ENCODE measurements around the gene SLC11A2. TPM values are rescaled to one million over a fixed set of nuclear protein-coding genes. Genes with fewer than 3 reads are reported as not detected.
"Not testable (repeated sequence)": the region's sequence is repeated elsewhere in the genome, so short reads cannot be mapped to it uniquely, and the experiment has no call there.

The SLC11A2 gene
- total RNA-seq, 2 donors from 2014 or later, result 61.6 to 82.3 TPM

DNA sequence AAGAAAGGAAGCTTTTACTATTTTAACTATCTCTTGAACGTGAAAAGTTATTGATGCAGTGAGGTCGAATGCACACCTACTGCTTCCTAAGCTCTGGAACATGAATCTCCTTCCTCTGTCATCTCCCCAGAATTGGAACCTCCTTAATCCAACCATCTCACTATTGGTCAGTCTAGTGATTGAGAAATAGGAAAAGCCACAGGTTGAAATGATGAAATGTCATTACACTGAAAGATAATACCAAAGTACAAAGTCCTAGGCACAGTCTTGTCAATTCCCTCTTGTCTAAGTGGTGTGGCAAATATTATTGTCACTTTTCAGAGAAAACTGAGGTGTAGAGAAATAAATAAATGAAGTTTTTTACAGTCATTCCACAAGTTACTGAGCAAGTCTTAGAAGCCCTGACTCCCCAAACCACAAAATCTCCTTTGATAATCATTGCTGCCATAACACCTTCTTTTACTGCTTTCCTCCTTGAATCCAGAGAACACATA lies 93.3 kb downstream of the SLC11A2 start:
- Histone ChIP-seq H3K9me3 (no peaks in the 10 kb centered on the region), H3K36me3 (peaks cover 13% of the 10 kb centered on the region)
- ATAC-seq (ENCODE audit: insufficient number of reproducible peaks, low FRiP score, low read depth), result no peak

DNA sequence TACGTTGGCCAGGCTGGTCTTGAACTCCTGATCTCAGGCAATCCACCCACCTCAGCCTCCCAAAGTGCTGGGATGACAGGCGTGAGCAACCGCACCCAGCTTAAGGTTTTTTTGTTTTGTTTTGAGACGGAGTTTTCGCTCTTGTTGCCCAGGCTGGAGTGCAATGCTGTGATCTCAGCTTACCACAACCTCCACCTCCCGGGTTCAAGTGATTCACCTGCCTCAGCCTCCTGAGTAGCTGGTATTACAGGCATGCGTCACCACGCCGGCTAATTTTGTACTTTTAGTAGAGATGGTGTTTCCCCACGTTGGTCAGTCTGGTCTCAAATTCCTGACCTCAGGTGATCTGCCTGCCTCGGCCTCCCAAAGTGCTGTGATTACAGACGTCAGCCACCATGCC lies 95.7 kb downstream of the SLC11A2 start:
- H3K27ac ChIP-seq; H3K9me3 ChIP-seq; H3K27me3 ChIP-seq (replicated peaks; ENCODE audit: insufficient read depth); H3K4me3 ChIP-seq; ATAC-seq (ENCODE audit: insufficient number of reproducible peaks, low FRiP score, low read depth); DNase-seq (ENCODE audit: low spot score): not testable (repeated sequence)
- Histone ChIP-seq H3K36me3 (peaks cover 13% of the 10 kb centered on the region), H3K4me1 (ENCODE audit: control insufficient read depth in 1 of 2, low read depth in 2 of 2) (peaks cover 37 to 66% of the 10 kb centered on the region in 2 donors)

More for the DNA sequence above, 93.3 kb downstream of the SLC11A2 start:
- Histone ChIP-seq H3K27me3 (replicated peaks; ENCODE audit: insufficient read depth) (no peaks in the 10 kb centered on the region), H3K4me3 (no peak overlapping the region), H3K27ac (peak overlapping the region; percentile 16 to 56), H3K4me1 (ENCODE audit: control insufficient read depth in 1 of 2, low read depth in 2 of 2) (peaks cover 40 to 68% of the 10 kb centered on the region in 2 donors)
- TF ChIP-seq, protein P1, sequence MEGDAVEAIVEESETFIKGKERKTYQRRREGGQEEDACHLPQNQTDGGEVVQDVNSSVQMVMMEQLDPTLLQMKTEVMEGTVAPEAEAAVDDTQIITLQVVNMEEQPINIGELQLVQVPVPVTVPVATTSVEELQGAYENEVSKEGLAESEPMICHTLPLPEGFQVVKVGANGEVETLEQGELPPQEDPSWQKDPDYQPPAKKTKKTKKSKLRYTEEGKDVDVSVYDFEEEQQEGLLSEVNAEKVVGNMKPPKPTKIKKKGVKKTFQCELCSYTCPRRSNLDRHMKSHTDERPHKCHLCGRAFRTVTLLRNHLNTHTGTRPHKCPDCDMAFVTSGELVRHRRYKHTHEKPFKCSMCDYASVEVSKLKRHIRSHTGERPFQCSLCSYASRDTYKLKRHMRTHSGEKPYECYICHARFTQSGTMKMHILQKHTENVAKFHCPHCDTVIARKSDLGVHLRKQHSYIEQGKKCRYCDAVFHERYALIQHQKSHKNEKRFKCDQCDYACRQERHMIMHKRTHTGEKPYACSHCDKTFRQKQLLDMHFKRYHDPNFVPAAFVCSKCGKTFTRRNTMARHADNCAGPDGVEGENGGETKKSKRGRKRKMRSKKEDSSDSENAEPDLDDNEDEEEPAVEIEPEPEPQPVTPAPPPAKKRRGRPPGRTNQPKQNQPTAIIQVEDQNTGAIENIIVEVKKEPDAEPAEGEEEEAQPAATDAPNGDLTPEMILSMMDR (IDR thresholded peaks at IDR 0.05), result no peak
- DNase-seq (ENCODE audit: low spot score), result no peak

DNA sequence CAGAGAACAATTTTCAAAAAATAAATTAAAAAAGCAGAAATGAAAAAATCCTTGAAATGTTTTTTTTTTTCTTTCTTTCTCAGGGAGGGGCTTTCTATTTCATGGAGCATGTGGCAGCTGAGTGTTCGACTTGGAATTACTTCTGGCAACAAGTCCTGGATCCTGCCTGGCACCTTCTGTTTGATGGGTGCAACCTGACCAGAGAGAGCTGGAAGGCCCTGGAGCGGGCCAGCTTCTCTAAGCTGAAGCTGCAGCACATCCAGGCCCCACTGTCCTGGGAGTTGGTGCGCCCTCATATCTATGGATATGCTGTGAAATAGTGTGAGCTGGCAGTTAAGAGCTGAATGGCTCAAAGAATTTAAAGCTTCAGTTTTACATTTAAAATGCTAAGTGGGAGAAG lies 96.4 kb downstream of the SLC11A2 start:
- peaks cover 31 to 59% of the 10 kb centered on the region in 2 donors for H3K4me1 ChIP-seq (ENCODE audit: control insufficient read depth in 1 of 2, low read depth in 2 of 2)
- no peak for DNase-seq (ENCODE audit: low spot score)
- peak overlapping the region; percentile 96 for H3K4me3 ChIP-seq
- H3K36me3 ChIP-seq, result peaks cover 13% of the 10 kb centered on the region
- H3K9me3 ChIP-seq, result no peaks in the 10 kb centered on the region
- H3K27me3 ChIP-seq (replicated peaks; ENCODE audit: insufficient read depth), result no peaks in the 10 kb centered on the region
- no peak for ATAC-seq (ENCODE audit: insufficient number of reproducible peaks, low FRiP score, low read depth)
- TF ChIP-seq, protein P1 (IDR thresholded peaks at IDR 0.05), result no peak
- no peak overlapping the region for H3K27ac ChIP-seq

Other genes with a start within 250 kb of the SLC11A2 start
- gene TMPRSS12, start 183.5 kb downstream of the SLC11A2 start, total RNA-seq, result not detected
- not detected for gene HIGD1C, start 73.8 kb downstream of the SLC11A2 start, total RNA-seq
- gene LETMD1, start 21.9 kb upstream of the SLC11A2 start, total RNA-seq, result 10 to 100 TPM; 42.4 to 52.1 TPM
- 10 to 100 TPM; 30.9 to 43.4 TPM for gene CSRNP2, start 57.2 kb upstream of the SLC11A2 start, total RNA-seq
- gene TFCP2, start 146.8 kb upstream of the SLC11A2 start, total RNA-seq, result 10 to 100 TPM; 10.6 to 18.1 TPM
- 10 to 100 TPM; 14.5 to 17.1 TPM for gene POU6F1, start 191.7 kb upstream of the SLC11A2 start, total RNA-seq
- 100 to 1,000 TPM; 208 to 344 TPM for gene DAZAP2, start 212.4 kb upstream of the SLC11A2 start, total RNA-seq
- 1 to 10 TPM; 7.6 to 7.8 TPM for gene SMAGP, start 244.0 kb upstream of the SLC11A2 start, total RNA-seq

All from thoracic aorta (tissue), 2 donors.